KOPT-K1 (cell line): ENCODE measurements around the gene RAB37.

Experiments
- H3K27ac ChIP-seq: fragments of 200-600 bp; sonication (generic); 2 replicates; pipeline ENCODE4 v1.5.1; 2016; ENCODE audit warnings: antibody characterized with exemption, mild to moderate bottlenecking, low read depth, low read length; ENCODE audit not compliant: poor library complexity, severe bottlenecking
- H3K36me3 ChIP-seq: fragments of 200-600 bp; sonication (generic); 2 replicates; pipeline ENCODE4 v1.5.1; 2017; ENCODE audit warnings: antibody characterized with exemption, mild to moderate bottlenecking, low read length, moderate library complexity; ENCODE audit not compliant: insufficient read depth
- H3K9me3 ChIP-seq: fragments of 200-600 bp; sonication (generic); 2 replicates; pipeline ENCODE4 v1.5.1; 2017; ENCODE audit warnings: antibody characterized with exemption, low read length, mild to moderate bottlenecking; ENCODE audit not compliant: insufficient read depth, poor library complexity, severe bottlenecking

Gene RAB37

DNA sequence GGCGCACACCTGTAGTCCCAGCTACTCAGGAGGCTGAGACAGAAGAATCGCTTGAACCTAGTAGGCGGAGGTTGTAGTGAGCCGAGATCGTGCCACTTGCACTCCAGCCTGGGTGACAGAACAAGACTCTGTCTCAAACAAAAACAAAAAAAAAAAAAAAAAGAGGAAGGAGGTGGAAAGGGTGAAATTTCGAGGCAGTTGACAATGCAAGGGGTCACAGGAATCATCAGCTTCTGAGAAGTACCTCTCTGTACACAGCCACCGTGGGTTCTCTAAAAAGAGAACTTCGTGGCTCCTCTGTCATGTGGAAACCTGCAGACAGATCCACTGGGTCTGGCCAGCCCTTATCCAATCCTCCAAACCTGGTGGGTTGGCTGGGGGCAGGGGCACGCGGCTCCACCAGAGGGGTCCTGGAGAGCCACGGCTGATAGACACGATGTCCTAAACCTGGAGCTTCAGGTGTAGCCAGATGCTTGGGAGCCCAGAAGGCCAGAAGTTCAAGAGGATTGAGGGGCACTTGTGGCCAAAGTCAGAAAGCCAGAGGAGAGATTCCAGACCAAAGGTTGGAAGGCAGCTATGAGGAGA, 23.8 kb upstream of the RAB37 start:
- no peaks in the 10 kb centered on the region for H3K9me3 ChIP-seq
- no peaks in the 10 kb centered on the region for H3K36me3 ChIP-seq
- H3K27ac ChIP-seq = no peak overlapping the region

DNA sequence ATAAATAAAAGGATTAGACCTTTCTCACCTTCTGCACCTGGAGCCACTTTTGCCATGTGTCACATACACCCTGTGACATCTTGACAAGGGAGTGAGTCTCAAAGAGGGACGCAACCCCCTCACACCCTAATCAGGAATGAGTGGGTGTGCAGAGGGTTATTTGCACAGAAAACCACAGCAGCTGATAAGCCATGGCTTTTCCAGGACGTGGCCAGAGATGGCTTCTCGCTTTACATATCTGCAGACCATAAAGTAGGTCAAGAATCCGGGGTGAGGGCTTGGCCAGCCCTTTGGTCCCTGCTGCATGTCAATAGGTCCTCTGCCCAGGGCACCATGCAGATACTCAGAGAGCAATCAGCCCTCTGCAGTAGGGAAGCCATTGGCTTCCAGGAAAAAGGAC, 21.9 kb upstream of the RAB37 start:
- H3K27ac ChIP-seq = no peak overlapping the region
- H3K9me3 ChIP-seq = no peaks in the 10 kb centered on the region
- H3K36me3 ChIP-seq = no peaks in the 10 kb centered on the region

DNA sequence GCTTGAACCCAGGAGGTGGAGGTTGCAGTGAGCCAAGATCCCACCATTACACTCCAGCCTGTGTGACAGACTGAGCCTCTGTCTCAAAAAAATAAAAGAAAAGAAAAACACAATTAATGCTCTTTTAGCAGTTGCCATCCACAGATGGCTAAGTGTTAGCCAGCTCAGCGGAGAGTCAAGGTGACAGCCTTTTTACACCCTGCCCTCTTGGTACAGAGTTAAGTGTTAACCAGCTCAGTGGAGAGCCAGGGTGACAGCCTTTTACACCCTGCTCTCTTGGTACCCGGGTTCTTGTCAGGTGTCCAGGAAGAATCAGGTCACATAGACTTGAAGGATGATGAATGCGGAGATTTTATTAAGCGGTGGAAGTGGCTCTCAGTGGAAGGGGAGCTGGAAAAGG, 16.6 kb upstream of the RAB37 start:
- Histone ChIP-seq H3K27ac (no peak overlapping the region), H3K9me3 (no peaks in the 10 kb centered on the region), H3K36me3 (no peaks in the 10 kb centered on the region)

DNA sequence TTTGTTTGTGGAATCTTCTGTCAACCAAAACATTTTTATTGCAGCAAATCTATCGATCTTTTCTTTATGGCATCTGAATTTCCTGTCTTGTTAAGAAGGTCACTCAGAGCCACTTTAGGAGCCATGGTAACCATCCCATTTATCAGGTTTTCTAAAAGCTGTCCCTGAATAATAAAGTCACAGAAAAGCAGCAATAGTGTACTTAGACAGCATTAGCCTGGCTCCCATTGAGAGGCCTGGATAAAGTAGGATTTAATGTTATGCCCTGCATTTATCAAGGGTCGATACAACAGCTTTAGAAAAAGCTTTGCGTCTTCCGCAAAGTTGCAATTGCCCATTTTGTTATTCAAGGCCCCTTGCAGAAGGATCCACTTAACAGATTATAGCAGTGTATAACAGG, 14.3 kb upstream of the RAB37 start:
- no peak overlapping the region for H3K27ac ChIP-seq

DNA sequence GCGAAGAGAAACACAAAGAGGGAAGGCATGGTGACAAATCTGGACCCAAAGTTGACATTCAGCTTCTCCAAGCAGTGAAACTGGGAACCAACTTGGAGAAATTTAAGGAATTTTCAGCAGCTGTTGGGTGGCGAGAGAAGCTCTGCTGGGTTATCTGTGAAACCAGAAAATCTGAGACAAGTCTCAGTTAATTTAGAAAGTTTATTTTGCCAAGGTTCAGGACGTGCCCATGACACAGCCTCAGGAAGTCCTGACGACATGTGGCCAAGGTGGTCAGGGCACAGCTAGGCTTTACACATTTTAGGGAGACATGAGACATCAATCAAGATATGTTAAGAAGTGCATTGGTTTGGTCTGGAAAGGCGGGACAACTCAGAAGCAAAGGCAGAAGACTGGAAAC, 13.2 kb upstream of the RAB37 start:
- Histone ChIP-seq H3K27ac (no peak overlapping the region), H3K36me3 (no peaks in the 10 kb centered on the region), H3K9me3 (no peaks in the 10 kb centered on the region)

More for the DNA sequence above, 14.3 kb upstream of the RAB37 start:
- H3K9me3 ChIP-seq = no peaks in the 10 kb centered on the region
- H3K36me3 ChIP-seq = no peaks in the 10 kb centered on the region

DNA sequence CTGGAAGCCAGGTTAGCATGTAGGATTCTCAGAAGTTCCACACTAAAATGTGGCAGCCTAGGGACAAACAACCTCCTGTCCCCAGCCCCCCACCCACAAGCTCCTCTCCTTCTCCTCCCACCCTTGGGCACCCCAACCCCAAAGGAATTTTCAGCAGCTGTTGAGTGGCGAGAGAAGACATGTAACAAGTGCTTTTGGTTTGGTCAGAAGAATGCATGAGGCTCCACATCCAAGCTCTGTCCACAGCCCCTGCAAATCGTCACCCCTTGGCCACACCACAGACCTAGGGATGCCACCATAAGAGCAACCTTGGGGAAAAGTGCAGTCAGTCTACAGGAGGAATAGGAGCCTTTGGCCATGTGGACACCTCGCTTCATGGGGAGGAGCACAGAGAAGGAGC, 11.9 kb upstream of the RAB37 start:
- Histone ChIP-seq H3K36me3 (no peaks in the 10 kb centered on the region), H3K27ac (no peak overlapping the region), H3K9me3 (no peaks in the 10 kb centered on the region)

DNA sequence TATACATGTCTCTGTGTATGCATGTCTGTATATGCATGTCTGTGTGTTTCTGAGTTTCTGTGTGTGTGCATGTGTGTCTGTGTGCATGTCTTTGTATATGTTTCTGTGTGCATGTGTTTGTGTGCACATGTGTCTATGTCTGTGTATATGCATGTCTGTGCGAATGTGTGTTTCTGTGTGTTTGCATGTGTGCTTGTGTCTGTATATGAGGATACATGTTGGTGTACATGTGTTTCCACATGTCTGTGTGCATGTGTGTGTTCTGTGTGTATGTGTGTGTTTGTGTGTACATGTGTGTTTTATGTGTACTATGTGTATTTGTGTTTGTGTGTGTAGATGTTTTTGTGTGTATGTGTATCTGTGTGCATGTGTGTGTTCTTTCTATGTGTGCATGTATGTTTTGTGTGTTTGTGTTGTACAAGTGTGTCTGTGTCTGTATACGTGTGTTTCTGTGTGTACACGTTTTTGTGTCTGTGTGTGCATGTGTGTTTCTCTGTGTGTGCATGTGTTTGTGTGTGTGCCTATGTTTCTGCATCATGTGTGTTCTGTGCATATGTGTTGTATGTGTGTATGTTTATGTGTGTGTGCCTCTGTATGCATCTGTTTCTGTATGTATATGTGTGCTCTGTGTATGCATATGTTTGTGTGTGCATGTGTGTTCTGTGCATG, 8.9 kb upstream of the RAB37 start:
- H3K36me3 ChIP-seq = no peaks in the 10 kb centered on the region
- H3K27ac ChIP-seq = no peak overlapping the region
- no peaks in the 10 kb centered on the region for H3K9me3 ChIP-seq

DNA sequence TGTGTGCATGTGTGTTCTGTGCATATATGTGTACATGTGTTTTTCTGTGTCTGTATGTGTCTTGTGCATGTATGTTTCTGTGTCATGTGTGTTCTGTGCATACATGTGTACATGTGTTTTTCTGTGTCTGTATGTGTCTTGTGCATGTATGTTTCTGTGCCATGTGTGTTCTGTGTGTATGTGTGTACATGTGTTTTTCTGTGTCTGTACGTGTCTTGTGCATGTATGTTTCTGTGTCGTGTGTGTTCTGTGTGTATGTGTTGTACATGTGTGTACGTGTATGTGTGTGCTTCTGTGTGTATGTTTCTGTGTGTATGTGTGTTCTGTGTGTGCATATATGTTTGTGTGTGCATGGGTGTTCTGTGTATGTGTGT, 8.4 kb upstream of the RAB37 start:
- H3K27ac ChIP-seq = no peak overlapping the region
- H3K9me3 ChIP-seq = no peaks in the 10 kb centered on the region
- H3K36me3 ChIP-seq = no peaks in the 10 kb centered on the region

DNA sequence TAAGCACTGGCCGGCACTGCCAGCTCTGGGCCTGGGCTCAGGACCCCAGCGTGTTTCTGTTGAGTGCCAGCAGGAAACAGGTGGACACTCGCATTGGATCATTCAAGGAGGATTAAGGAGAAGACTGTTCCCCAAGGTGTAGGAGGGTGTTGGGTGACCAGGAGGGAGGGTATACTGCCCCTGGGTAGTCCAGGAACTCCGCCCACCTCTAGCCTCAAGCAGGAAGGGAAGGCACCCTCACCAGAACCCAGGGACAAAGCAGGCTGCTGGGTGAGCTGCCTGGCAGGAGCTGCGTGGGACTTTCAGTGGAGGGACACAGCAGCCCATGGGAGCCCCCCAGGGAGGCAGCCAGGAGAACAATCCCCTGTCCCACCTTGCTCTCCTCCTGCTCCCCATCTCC, 7.7 kb upstream of the RAB37 start:
- Histone ChIP-seq H3K27ac (no peak overlapping the region), H3K9me3 (no peaks in the 10 kb centered on the region)

DNA sequence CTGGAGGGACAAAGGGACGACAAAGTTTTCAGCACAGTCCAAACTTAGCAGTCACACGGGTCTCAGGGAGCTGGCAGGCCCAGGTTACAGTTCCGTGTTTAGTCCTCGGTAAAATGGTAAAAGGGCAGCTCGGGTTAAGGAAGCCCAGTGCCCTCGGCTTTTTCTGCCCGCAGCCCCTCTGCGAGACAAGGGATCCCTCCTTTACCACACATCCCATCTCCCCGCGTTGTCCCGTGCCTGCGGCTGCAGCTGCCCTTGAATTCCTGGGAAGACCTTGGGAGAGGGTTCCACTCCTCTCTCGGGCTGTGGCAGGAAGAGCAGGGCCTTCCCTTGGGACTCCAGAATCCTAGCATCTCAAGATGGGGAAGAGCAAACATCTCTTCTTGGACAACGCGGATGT, 7.2 kb upstream of the RAB37 start:
- no peaks in the 10 kb centered on the region for H3K36me3 ChIP-seq
- H3K27ac ChIP-seq = no peak overlapping the region
- H3K9me3 ChIP-seq = no peaks in the 10 kb centered on the region

More for the DNA sequence above, 7.7 kb upstream of the RAB37 start:
- no peaks in the 10 kb centered on the region for H3K36me3 ChIP-seq

DNA sequence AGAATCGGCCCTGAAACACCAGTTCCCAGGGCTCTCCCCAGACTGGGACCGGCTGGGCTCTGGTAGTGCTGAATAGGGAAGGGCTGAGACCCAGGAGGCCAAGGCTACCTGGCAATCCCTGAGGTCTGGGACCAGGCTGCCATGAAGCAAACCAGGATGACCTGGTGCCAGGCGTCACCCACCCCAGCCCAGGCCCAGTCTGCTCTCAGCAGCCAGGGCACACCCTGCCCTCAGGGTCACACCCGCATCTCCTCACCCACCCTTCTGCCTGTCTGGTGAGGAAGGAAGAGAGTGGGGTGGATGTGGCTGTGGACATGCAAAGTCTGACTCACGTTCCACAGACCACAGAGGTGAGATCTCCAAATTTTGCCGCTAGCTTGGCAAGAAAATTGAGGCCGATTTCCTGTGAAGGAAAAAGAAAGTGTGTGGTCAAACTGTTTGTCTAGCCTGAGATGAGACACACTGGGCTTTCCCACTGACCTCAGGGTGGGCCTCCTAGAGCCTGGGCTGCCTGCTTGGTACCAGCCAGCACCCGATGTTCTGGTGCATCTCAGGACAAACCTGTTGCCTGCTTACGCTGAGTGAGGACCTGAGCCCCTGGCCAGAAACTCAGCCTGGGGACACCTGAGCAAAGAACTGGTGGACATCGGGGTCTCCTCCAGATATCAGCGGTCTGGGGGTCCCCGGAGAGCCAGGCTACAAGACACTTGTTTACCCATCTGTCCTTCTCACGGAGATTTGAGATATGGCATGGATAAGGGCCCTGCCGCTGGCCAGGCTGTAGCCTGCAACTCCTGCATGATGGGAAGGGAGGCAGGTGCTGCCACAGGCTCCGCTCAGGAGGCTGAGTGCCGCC, 6.3 kb upstream of the RAB37 start:
- Histone ChIP-seq H3K36me3 (no peaks in the 10 kb centered on the region), H3K27ac (no peak overlapping the region), H3K9me3 (no peaks in the 10 kb centered on the region)

DNA sequence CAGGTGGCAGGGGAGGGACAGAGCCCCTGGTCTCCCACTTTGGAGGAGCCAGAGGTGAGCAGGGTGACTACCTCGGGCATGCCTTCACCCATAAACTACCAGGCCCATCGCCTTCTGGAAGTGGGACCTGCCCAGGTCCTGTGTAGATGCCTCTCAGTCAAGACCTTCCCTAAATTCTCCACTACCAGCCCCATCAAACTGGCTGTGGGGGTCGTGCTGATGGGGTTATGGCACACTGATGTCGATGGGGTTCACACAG, 5.8 kb upstream of the RAB37 start:
- Histone ChIP-seq H3K9me3 (no peaks in the 10 kb centered on the region), H3K36me3 (no peaks in the 10 kb centered on the region), H3K27ac (no peak overlapping the region)

DNA sequence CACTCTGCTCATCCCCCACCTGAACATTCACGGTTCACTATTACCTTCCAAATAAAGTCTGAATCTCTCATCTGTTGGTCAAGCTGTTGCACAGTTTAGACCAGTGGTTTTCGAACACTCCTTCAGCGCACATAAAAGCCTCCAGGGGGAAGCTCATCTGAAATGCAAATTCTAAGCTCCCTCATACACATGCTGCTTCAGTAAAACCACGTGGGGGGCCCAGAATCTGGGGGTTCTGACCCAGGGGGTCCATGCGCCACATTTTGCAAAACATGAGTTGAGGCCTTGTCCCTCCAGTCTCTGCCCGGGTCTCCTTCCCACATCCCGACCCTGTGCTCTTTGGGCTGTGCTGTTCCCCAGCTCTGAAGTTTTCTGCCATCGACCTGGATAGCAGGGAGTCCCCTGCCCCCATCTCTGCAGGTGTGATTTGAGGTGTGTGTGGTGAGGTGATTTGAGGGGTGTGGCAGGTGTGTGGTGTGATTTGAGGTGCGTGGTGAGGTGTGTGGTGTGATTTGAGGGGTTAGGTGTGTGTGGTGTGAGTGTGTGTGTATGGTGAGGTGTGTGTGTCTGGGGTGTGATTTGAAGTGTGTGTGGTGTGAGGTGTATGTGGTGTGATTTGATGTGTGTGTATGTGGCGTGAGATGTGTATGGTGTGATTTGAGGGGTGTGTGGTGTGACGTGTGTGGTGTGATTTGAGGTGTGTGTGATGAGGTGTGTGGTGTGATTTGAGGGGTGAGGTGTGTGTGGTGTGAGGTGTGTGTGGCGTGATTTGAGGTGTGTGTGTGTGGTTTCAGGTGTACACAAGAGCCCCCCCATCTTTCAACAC, 4.8 kb upstream of the RAB37 start:
- H3K36me3 ChIP-seq = no peaks in the 10 kb centered on the region
- H3K27ac ChIP-seq = no peak overlapping the region
- no peaks in the 10 kb centered on the region for H3K9me3 ChIP-seq

DNA sequence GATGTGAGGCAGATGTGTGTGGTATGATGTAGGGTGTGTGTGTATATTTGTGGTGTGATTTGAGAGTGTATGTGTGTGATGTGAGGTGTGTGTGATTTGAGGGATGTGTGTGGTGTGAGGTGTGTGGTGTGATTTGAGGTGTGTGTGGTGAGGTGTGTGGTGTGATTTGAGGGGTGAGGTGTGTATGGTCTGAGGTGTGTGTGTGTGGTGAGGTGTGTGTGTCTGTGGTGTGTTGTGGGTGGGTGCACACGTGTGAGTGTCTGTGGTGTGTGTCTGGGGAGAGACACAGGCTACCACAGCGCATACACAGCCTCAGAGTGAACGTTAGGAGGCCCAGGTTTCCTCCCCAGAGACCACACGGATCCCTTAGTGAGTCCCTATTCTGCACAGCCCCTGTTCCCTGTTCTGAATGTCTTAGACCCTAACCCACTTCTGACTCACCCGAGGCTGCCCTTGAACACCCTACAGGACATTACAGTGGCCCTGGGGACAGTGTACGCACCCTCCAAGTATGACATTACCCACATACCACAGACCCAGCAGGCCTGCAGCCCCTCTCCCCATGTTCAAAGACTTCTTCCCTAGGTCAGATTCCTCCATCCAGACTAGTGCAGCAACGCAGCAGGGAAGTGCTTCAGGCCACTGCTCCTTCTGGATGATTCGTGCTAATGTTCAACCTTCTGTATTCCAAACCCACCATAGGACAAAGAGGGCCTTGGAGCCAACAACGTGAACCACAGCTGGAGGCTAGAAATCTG, 3.5 kb upstream of the RAB37 start:
- H3K27ac ChIP-seq = no peak overlapping the region
- H3K9me3 ChIP-seq = no peaks in the 10 kb centered on the region
- no peaks in the 10 kb centered on the region for H3K36me3 ChIP-seq

DNA sequence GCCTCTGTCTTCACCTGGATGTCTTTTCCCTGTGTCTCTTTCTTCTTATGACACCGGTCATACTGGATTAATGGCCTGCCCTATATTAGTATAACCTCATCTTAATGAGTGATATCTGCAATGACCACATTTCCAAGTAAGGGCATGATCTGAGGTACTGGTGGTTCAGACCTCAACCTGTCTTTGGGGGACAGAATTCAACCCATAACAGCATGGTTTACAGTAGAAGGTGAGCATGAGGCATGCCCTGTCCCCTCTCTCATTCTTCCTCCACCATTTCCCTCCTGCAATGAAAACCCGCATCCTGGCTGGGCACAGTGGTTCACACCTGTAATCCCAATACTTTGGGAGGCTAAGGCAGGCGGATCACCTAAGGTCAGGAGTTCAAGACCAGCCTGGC, 2.8 kb upstream of the RAB37 start:
- Histone ChIP-seq H3K9me3 (no peaks in the 10 kb centered on the region), H3K36me3 (no peaks in the 10 kb centered on the region), H3K27ac (no peak overlapping the region)
